ENCODE data around the gene DCP2.
A peak's percentile ranks its signal among the peaks of the same experiment; 100 is the strongest.

DCP2 gene

DNA sequence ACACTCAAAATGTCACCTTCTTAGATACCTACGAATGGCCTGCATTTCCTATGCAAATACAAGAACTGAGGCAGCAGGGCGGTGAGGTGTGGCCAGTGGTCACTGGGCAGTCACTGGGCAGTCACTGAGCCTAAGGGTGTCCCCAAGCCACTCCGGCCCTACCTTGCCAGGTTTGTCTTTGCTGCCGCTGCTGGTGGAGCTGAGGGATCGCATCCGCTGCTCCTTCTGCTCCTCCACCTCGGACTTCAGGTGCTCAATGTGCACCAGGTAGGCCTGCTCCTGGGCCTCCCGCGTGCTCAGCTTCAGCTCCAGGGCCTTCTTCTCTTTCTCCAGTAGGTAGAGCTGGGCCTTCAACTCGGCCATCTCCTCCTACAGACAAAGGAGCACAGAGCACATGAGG lies 72.3 kb downstream of the DCP2 start:
- TF ChIP-seq, protein P1, sequence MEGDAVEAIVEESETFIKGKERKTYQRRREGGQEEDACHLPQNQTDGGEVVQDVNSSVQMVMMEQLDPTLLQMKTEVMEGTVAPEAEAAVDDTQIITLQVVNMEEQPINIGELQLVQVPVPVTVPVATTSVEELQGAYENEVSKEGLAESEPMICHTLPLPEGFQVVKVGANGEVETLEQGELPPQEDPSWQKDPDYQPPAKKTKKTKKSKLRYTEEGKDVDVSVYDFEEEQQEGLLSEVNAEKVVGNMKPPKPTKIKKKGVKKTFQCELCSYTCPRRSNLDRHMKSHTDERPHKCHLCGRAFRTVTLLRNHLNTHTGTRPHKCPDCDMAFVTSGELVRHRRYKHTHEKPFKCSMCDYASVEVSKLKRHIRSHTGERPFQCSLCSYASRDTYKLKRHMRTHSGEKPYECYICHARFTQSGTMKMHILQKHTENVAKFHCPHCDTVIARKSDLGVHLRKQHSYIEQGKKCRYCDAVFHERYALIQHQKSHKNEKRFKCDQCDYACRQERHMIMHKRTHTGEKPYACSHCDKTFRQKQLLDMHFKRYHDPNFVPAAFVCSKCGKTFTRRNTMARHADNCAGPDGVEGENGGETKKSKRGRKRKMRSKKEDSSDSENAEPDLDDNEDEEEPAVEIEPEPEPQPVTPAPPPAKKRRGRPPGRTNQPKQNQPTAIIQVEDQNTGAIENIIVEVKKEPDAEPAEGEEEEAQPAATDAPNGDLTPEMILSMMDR (IDR thresholded peaks at IDR 0.05; ENCODE audit: low read length, missing control alignments) = no peak
- DNase-seq (ENCODE audit: low read depth) = no peak
- no peak overlapping the region for H3K4me3 ChIP-seq (replicated peaks; ENCODE audit: low read depth, low read length)

DNA sequence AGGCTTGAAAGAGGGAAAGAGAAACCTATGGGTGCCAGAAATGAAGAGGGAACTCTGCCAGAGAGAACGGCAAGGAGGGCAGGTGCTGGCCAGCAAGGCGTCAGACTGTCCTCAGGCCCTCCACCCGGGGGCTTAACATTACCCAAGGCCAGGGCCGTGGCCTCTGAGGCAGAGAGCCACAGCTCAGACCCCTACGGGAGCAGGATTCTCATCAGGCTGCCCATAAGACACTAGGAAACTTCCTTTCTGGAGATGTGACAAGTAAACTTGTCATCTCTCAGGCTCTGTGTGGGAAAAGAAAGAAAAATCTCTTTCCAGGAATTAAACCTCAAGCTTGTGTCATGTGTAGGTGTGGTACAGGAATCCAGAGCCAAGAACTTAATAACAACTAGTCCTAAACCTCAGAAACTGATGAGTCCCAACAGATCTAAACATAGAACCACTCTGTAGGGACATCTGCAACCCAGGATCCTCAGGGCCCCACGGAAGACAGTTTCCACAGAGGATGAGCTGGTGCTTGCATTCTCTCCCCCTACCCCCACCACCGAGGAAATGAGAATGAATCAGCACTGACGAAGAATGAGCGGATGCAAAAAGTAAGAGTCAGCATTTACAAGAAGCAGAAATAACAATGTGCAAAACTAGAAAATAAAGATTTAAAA lies 74.3 kb downstream of the DCP2 start:
- no peak overlapping the region for H3K4me3 ChIP-seq (replicated peaks; ENCODE audit: low read depth, low read length)
- peak; percentile 76 for DNase-seq (ENCODE audit: low read depth)
- TF ChIP-seq, protein P1 (IDR thresholded peaks at IDR 0.05; ENCODE audit: low read length, missing control alignments) = no peak

DNA sequence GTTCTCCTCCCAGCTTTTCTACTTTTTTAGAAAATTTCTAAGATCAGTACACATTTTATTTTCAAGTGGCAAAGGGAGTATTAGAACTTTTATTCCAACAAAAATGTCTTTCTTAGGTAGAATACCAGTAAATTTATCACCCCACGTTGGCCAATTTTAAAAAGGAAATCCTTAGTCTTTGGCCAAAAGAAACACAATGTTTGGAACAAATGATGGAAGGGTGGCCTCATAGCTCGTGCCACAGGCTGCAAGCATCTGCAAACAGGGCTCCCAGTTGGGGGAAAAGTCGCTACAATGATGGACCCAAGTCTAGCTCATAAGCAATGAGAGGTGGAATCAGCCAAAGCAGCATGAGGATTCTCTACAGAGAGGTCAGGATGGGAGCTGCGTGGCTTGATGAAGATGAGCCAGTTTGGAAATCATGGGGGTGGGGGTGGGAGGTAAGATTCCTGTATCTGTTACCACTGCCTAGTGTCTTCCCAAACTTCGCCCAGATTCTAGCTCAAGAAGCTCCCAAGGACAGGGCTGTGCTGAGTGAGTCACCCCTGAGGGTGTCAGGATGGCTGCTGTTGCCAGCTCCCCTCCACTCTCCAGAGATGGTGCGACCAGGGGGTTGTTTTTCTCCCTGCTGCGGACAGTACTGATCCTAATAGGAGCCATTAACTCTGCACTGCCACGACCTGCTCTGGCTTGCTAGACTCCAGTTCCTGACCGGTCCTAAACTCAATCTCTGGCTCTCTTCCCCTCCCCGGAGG lies 75.6 kb downstream of the DCP2 start:
- H3K4me3 ChIP-seq (replicated peaks; ENCODE audit: low read depth, low read length) = no peak overlapping the region
- no peak for DNase-seq (ENCODE audit: low read depth)
- TF ChIP-seq, protein P1 (IDR thresholded peaks at IDR 0.05; ENCODE audit: low read length, missing control alignments) = no peak

DNA sequence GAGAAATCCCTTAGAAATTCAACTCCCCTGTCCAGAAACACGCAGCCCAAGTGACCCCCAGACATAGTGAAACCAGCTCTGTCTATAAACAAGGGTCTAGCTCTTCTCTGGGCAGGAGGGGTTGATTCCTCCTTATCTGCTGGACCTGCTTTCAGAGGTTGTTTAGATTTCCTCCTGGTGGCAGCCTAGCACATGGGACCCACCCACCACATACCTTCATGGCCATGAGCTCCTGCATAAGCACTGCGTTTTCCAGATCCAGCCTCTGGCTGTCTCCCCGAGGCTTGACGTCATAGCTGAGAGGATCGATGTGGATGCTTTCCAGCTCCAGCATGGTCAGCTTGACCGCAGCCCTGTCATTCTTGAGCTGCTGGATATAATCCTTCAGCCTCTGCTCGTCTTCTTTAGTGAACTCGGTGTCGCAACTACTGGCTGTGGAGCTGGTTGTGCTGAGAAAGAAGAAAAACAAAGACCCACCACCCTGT lies 77.0 kb downstream of the DCP2 start:
- DNase-seq (ENCODE audit: low read depth) = peak; percentile 83
- TF ChIP-seq, protein P1 (IDR thresholded peaks at IDR 0.05; ENCODE audit: low read length, missing control alignments) = no peak

DNA sequence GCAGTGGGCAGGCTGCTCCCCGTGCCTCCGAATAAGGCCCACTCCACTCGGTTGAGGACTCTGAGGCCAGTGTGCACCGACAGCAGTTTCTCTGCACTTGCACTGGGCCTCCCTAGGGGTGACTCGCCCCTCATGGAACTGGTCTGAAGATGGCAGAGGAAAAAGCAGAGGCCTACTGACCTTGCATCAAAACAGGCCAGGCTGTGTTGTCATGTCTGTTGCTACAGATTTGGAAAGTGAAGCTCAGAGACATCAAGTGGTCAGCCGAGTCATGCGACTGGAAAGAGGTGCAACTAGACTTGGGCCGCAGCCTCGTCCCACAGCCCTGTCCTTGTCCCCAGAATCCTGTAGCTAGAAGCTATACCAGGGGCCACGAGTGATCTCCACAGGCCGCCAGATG lies 78.3 kb downstream of the DCP2 start:
- no peak overlapping the region for H3K4me3 ChIP-seq (replicated peaks; ENCODE audit: low read depth, low read length)
- TF ChIP-seq, protein P1 (IDR thresholded peaks at IDR 0.05; ENCODE audit: low read length, missing control alignments) = no peak
- DNase-seq (ENCODE audit: low read depth) = no peak

More for the DNA sequence above, 77.0 kb downstream of the DCP2 start:
- H3K4me3 ChIP-seq (replicated peaks; ENCODE audit: low read depth, low read length) = no peak overlapping the region

DNA sequence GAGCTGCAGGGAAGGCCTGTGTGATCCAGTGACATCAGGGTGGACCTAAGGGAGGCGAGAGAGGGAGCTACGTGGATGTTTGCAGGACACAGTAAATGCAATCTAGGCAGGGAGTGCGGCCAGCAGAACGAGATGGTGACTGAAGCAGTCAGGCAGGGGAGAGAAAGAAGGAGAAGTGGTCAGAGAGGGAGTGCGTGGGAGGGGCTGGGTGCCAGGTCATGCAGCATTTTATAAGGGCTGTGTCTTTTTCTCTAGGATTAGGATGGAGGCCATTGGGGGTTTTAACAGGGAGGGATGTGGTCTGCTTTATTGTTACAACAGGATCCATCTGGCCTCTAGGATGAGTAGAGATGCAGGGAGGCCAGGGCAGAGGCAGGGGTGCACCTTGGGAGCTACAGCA lies 80.4 kb downstream of the DCP2 start:
- TF ChIP-seq, protein P1 (IDR thresholded peaks at IDR 0.05; ENCODE audit: low read length, missing control alignments) = no peak
- DNase-seq (ENCODE audit: low read depth) = no peak

More for the DNA sequence above, 80.4 kb downstream of the DCP2 start:
- no peak overlapping the region for H3K4me3 ChIP-seq (replicated peaks; ENCODE audit: low read depth, low read length)
